Loucy (cell line): ENCODE measurements around the gene MC1R.

Experiments
- H2AFZ ChIP-seq: fragments of 200-600 bp; sonication (generic); 2 replicates; pipeline ENCODE4 v1.6.0; 2016; ENCODE audit warnings: antibody characterized with exemption, mild to moderate bottlenecking, low read length, moderate library complexity
- H3F3A ChIP-seq: fragments of 200-600 bp; 2 replicates; pipeline ENCODE4 v1.6.0; 2016; ENCODE audit warnings: antibody characterized with exemption, low read depth, mild to moderate bottlenecking
- H3K27me3 ChIP-seq: fragments of 200-600 bp; sonication (generic); 2 replicates; pipeline ENCODE4 v1.6.1; 2014; ENCODE audit warnings: low read length, mild to moderate bottlenecking; ENCODE audit not compliant: insufficient read depth, poor library complexity, severe bottlenecking
- H3K36me3 ChIP-seq: fragments of 200-600 bp; sonication (generic); 2 replicates; pipeline ENCODE4 v1.6.1; 2016; ENCODE audit warnings: low read length; ENCODE audit not compliant: insufficient read depth
- H3K4me1 ChIP-seq: fragments of 200-600 bp; sonication (generic); 2 replicates; pipeline ENCODE4 v1.5.1; 2014; ENCODE audit warnings: low read length, mild to moderate bottlenecking; ENCODE audit not compliant: insufficient read depth, poor library complexity, severe bottlenecking
- H3K4me2 ChIP-seq: fragments of 200-600 bp; sonication (generic); 2 replicates; pipeline ENCODE4 v1.6.0; 2014; ENCODE audit warnings: antibody characterized with exemption, low read length, low read depth, mild to moderate bottlenecking; ENCODE audit not compliant: poor library complexity, severe bottlenecking
- H3K4me3 ChIP-seq: fragments of 200-600 bp; sonication (generic); 2 replicates; pipeline ENCODE4 v1.5.1; 2014; ENCODE audit warnings: low read length, mild to moderate bottlenecking, mixed read lengths; ENCODE audit not compliant: poor library complexity, severe bottlenecking
- H3K79me2 ChIP-seq: fragments of 200-600 bp; sonication (generic); 2 replicates; pipeline ENCODE4 v1.6.1; 2014; ENCODE audit warnings: low read length; ENCODE audit not compliant: insufficient read depth
- H3K9ac ChIP-seq: fragments of 200-600 bp; sonication (generic); 2 replicates; pipeline ENCODE4 v1.6.0; 2014; ENCODE audit warnings: mild to moderate bottlenecking, low read depth, low read length, moderate library complexity; ENCODE audit not compliant: poor library complexity, severe bottlenecking
- H3K9me2 ChIP-seq: fragments of 200-600 bp; sonication (generic); replicated peaks from 2 replicates; pipeline ENCODE4 v1.6.1; 2016; ENCODE audit warnings: low read depth, low read length, mixed read lengths
- H3K9me3 ChIP-seq: fragments of 200-600 bp; sonication (generic); 2 replicates; pipeline ENCODE4 v1.6.1; 2014; ENCODE audit warnings: mild to moderate bottlenecking, antibody characterized with exemption, low read length, low read depth; ENCODE audit not compliant: insufficient read depth
- H4K20me1 ChIP-seq: fragments of 200-600 bp; sonication (generic); 2 replicates; pipeline ENCODE4 v1.6.0; 2014; ENCODE audit warnings: antibody characterized with exemption, low read length, mild to moderate bottlenecking; ENCODE audit not compliant: insufficient read depth, poor library complexity, severe bottlenecking
- EZH2phosphoT487 ChIP-seq: fragments of 200-600 bp; IDR thresholded peaks from 2 replicates; pipeline ENCODE4 v1.6.1; 2018; ENCODE audit warnings: antibody characterized with exemption, mild to moderate bottlenecking, moderate library complexity, borderline replicate concordance
- TF ChIP-seq, protein P1 (sequence below): fragments of 200-600 bp; sonication (generic); conservative IDR thresholded peaks from 2 replicates; pipeline ENCODE4 v1.5.1; 2014; ENCODE audit warnings: mild to moderate bottlenecking, antibody characterized with exemption, low read length

Gene MC1R

GRCh38 chr16:89917773-89918452 lies 749 bp upstream of the MC1R start:
- H2AFZ ChIP-seq, result peak overlapping the region; percentile 41
- H3F3A ChIP-seq, result no peaks in the 10 kb centered on the region
- no peaks in the 10 kb centered on the region for H3K36me3 ChIP-seq
- H3K27me3 ChIP-seq, result no peaks in the 10 kb centered on the region
- H3K9me2 ChIP-seq, result no peaks in the 10 kb centered on the region
- H3K4me1 ChIP-seq, result peaks cover 36% of the 10 kb centered on the region
- peak overlapping the region; percentile 90 for H3K9ac ChIP-seq
- H4K20me1 ChIP-seq, result no peaks in the 10 kb centered on the region
- H3K9me3 ChIP-seq, result no peaks in the 10 kb centered on the region
- peak overlapping the region; percentile 95 for H3K4me2 ChIP-seq
- peaks cover 18% of the 10 kb centered on the region; the same call in 1 of the 2 replicates for H3K79me2 ChIP-seq
- peak overlapping the region; percentile 81 for H3K4me3 ChIP-seq
- no peak for TF ChIP-seq EZH2phosphoT487
- TF ChIP-seq, protein P1, sequence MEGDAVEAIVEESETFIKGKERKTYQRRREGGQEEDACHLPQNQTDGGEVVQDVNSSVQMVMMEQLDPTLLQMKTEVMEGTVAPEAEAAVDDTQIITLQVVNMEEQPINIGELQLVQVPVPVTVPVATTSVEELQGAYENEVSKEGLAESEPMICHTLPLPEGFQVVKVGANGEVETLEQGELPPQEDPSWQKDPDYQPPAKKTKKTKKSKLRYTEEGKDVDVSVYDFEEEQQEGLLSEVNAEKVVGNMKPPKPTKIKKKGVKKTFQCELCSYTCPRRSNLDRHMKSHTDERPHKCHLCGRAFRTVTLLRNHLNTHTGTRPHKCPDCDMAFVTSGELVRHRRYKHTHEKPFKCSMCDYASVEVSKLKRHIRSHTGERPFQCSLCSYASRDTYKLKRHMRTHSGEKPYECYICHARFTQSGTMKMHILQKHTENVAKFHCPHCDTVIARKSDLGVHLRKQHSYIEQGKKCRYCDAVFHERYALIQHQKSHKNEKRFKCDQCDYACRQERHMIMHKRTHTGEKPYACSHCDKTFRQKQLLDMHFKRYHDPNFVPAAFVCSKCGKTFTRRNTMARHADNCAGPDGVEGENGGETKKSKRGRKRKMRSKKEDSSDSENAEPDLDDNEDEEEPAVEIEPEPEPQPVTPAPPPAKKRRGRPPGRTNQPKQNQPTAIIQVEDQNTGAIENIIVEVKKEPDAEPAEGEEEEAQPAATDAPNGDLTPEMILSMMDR, result no peak

DNA sequence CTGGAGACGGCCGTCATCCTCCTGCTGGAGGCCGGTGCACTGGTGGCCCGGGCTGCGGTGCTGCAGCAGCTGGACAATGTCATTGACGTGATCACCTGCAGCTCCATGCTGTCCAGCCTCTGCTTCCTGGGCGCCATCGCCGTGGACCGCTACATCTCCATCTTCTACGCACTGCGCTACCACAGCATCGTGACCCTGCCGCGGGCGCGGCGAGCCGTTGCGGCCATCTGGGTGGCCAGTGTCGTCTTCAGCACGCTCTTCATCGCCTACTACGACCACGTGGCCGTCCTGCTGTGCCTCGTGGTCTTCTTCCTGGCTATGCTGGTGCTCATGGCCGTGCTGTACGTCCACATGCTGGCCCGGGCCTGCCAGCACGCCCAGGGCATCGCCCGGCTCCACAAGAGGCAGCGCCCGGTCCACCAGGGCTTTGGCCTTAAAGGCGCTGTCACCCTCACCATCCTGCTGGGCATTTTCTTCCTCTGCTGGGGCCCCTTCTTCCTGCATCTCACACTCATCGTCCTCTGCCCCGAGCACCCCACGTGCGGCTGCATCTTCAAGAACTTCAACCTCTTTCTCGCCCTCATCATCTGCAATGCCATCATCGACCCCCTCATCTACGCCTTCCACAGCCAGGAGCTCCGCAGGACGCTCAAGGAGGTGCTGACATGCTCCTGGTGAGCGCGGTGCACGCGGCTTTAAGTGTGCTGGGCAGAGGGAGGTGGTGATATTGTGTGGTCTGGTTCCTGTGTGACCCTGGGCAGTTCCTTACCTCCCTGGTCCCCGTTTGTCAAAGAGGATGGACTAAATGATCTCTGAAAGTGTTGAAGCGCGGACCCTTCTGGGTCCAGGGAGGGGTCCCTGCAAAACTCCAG lies 1.1 kb downstream of the MC1R start:
- Histone ChIP-seq H3K4me3 (peak overlapping the region; percentile 81), H3K36me3 (no peaks in the 10 kb centered on the region), H3K9ac (peak overlapping the region; percentile 90), H3F3A (no peaks in the 10 kb centered on the region), H3K4me2 (peak overlapping the region; percentile 95), H4K20me1 (no peaks in the 10 kb centered on the region), H2AFZ (no peak overlapping the region), H3K9me3 (no peaks in the 10 kb centered on the region), H3K9me2 (no peaks in the 10 kb centered on the region), H3K4me1 (peaks cover 40% of the 10 kb centered on the region), H3K79me2 (peaks cover 18% of the 10 kb centered on the region; the same call in 1 of the 2 replicates), H3K27me3 (no peaks in the 10 kb centered on the region)
- TF ChIP-seq EZH2phosphoT487, result no peak
- TF ChIP-seq, protein P1, result no peak

DNA sequence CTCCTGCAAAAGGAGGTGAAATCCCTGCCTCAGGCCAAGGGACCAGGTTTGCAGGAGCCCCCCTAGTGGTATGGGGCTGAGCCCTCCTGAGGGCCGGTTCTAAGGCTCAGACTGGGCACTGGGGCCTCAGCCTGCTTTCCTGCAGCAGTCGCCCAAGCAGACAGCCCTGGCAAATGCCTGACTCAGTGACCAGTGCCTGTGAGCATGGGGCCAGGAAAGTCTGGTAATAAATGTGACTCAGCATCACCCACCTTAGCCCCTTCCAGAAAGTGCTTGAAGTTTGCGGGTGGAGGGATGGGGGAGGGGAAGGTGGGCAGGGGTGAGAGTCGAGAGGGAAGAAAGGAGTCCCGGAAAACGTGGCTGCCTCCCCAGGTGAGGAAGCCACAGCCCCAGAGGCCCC lies 2.1 kb downstream of the MC1R start:
- no peaks in the 10 kb centered on the region for H3K36me3 ChIP-seq
- peak overlapping the region; percentile 81 for H3K4me3 ChIP-seq
- H3K4me2 ChIP-seq, result peak overlapping the region; percentile 95
- TF ChIP-seq, protein P1, result no peak
- no peak for TF ChIP-seq EZH2phosphoT487
- H3K9me2 ChIP-seq, result no peaks in the 10 kb centered on the region
- H3K27me3 ChIP-seq, result no peaks in the 10 kb centered on the region
- H2AFZ ChIP-seq, result no peak overlapping the region
- H4K20me1 ChIP-seq, result no peaks in the 10 kb centered on the region
- H3K4me1 ChIP-seq, result peaks cover 40% of the 10 kb centered on the region
- no peaks in the 10 kb centered on the region for H3K9me3 ChIP-seq
- H3F3A ChIP-seq, result no peaks in the 10 kb centered on the region
- H3K79me2 ChIP-seq, result peaks cover 18% of the 10 kb centered on the region; the same call in 1 of the 2 replicates
- peak overlapping the region; percentile 73 for H3K9ac ChIP-seq
